GM21619 (cell line): ENCODE results near the gene ASPDH.

ENCODE experiments used
- ATAC-seq: cut with Tn5 transposase; IDR thresholded peaks from one replicate; pipeline ENCODE4 v1.9.1; 2021; ENCODE audit not compliant: unreplicated experiment

The ASPDH gene

GRCh38 chr19:50498219-50499056 is 15.3 kb downstream of the ASPDH start:
- no peak for ATAC-seq

GRCh38 chr19:50497022-50497405 is 16.7 kb downstream of the ASPDH start:
- ATAC-seq, result no peak

- no peak for ATAC-seq
Observed at GRCh38 chr19:50496189-50497021, 17.3 kb downstream of the ASPDH start.

- no peak for ATAC-seq
Observed at GRCh38 chr19:50495020-50495531, 18.6 kb downstream of the ASPDH start.

- no peak for ATAC-seq
Observed at GRCh38 chr19:50494186-50495019, 19.3 kb downstream of the ASPDH start.

- ATAC-seq, result no peak
Observed at GRCh38 chr19:50493171-50493570, 20.5 kb downstream of the ASPDH start.

- ATAC-seq, result no peak
Observed at GRCh38 chr19:50492303-50493052, 21.2 kb downstream of the ASPDH start.

GRCh38 chr19:50490991-50491472 is 22.7 kb downstream of the ASPDH start:
- no peak for ATAC-seq

GRCh38 chr19:50490411-50490811 is 23.3 kb downstream of the ASPDH start:
- no peak for ATAC-seq

- no peak for ATAC-seq
Observed at GRCh38 chr19:50489461-50490011, 24.2 kb downstream of the ASPDH start.

- ATAC-seq, result no peak
Observed at GRCh38 chr19:50488389-50489194, 25.1 kb downstream of the ASPDH start.

- no peak for ATAC-seq
Observed at GRCh38 chr19:50486823-50487515, 26.7 kb downstream of the ASPDH start.

GRCh38 chr19:50485284-50485955 is 28.3 kb downstream of the ASPDH start:
- ATAC-seq, result no peak

- no peak for ATAC-seq
Observed at GRCh38 chr19:50482916-50483315, 30.8 kb downstream of the ASPDH start.

- ATAC-seq, result no peak
Observed at GRCh38 chr19:50482271-50482855, 31.4 kb downstream of the ASPDH start.

GRCh38 chr19:50481351-50482149 is 32.2 kb downstream of the ASPDH start:
- no peak for ATAC-seq
